ENCODE data around the gene NCOA1. TPM values are rescaled to one million over a fixed set of nuclear protein-coding genes. Genes with fewer than 3 reads are reported as not detected.

Gene NCOA1
- polyA plus RNA-seq, 1 donor from 2014 or later, result 8.7 TPM

DNA sequence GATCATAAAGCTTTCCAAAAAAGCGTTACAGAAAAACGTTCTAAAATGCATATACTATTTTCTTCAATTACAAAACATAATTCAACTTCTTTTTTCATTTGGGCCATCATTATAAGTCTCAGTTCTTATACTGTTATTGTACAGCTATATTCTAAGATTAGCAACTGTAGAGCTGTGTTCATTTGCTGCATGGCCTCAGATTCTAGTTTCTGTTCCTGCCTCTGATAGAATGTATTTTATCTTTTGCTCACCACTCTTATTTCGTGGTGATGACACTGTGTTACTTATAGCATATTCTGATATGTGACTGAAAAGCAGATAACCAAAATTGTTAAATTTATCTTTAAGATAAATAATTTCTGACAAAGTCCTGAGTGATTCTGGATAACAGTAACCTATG is 234.9 kb downstream of the NCOA1 start:
- H3K27ac Mint-ChIP-seq, result no peak overlapping the region
- H3K27me3 Mint-ChIP-seq, result no peaks in the 10 kb centered on the region
- peaks cover 11% of the 10 kb centered on the region for H3K36me3 Mint-ChIP-seq
- H3K4me1 Mint-ChIP-seq, result peaks cover 9 to 12% (median 11%) of the 10 kb centered on the region in 3 donors
- no peak overlapping the region for H3K4me3 Mint-ChIP-seq
- no peaks in the 10 kb centered on the region for H3K9me3 Mint-ChIP-seq

GRCh38 chr2:24730481-24730880 is 239.4 kb downstream of the NCOA1 start:
- Mint-ChIP-seq H3K27ac (no peak overlapping the region), H3K27me3 (no peaks in the 10 kb centered on the region), H3K9me3 (no peaks in the 10 kb centered on the region), H3K36me3 (peaks cover 12% of the 10 kb centered on the region), H3K4me1 (no peaks in the 10 kb centered on the region), H3K4me3 (no peak overlapping the region)

DNA sequence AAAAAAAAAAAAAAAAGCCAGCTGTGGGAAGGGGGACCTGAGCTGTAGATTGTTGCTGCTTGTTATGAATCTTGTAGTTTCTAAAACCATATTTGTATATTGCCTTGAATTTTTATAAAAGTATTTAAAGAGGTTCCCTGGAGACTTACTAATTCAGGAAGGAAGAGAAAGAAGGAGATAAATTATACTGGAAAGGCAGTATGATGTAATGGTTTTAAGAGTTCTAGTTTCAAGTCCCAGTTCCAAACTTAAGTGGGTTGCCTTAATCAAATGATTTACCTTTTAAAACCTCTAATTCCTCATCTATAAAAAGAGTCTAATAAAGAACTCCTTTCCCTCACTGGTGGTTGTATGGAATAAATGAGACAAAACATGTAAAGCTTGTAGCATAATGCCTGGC is 240.0 kb downstream of the NCOA1 start:
- Mint-ChIP-seq H3K4me3 (no peak overlapping the region), H3K27ac (no peak overlapping the region), H3K9me3 (no peaks in the 10 kb centered on the region), H3K4me1 (no peaks in the 10 kb centered on the region), H3K27me3 (no peaks in the 10 kb centered on the region), H3K36me3 (peaks cover 12% of the 10 kb centered on the region)

DNA sequence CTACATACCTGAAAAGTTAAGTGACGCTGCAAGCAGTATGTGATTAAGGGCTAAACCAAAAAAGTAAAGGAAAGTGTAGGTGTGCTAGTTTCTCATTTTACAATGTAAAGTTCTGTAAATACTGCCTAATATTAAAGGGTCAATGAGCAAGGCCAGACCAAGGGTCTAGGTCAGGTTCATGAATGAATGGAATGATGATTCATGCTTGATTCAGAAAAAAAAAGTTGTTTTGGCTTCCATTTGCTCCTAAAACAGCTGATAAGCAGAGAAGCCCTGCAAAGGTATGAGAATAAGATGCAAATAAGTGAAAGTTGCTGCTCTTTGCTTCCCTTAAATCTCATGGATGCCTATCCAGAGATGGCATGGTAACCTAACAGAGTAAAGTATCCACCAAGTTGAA is 240.9 kb downstream of the NCOA1 start:
- H3K9me3 Mint-ChIP-seq, result no peaks in the 10 kb centered on the region
- H3K27me3 Mint-ChIP-seq, result no peaks in the 10 kb centered on the region
- no peaks in the 10 kb centered on the region for H3K4me1 Mint-ChIP-seq
- no peak overlapping the region for H3K4me3 Mint-ChIP-seq
- H3K27ac Mint-ChIP-seq, result no peak overlapping the region
- H3K36me3 Mint-ChIP-seq, result peaks cover 13% of the 10 kb centered on the region

DNA sequence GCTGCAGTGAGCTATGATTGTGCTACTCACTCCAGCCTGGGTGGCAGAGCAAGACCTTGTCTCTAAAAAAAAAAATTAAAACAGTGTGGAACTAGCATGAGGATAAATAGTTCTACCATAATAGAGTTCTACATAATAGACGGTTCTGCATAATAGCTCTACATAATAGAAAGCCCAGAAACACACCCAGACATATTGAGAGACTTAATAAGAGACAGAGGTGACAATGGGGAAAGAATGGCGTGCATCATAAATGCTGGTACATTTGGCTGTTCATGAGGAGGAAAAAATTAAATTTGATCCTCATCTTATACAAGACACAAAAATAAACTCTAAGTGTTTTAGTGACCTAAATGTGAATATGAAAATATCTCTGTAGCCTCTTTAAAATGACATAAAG is 243.7 kb downstream of the NCOA1 start:
- Mint-ChIP-seq H3K27me3 (no peaks in the 10 kb centered on the region), H3K4me3 (no peak overlapping the region), H3K4me1 (no peaks in the 10 kb centered on the region), H3K36me3 (peaks cover 7% of the 10 kb centered on the region), H3K9me3 (no peaks in the 10 kb centered on the region), H3K27ac (no peak overlapping the region)

DNA sequence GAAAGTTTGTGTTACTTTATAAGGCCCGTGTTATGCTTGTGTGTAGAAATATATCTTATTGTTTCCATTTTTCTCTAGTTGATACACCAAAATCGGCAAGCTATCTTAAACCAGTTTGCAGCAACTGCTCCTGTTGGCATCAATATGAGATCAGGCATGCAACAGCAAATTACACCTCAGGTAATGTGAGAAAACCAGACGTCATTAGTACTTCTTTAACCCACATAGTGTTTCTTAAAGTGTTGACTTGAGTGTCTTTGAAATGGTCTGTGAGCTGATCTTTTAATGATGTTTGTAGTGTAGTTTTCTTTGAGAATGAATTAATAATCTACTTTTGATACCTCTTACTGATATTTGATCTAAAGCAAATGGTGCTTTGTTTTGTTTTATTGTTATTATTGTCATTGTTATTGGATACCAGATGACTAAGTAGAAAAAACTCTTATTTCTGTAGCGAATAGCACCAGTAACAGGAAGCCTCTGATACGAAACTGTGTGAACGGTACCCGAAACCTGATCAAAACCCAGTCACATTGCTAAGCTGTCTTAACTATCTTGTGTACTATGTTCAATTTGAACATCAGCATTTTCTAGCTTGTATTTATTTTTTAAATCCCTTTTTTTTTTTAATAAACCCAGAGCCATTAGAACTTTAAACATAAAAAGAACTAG is 248.4 kb downstream of the NCOA1 start:
- Mint-ChIP-seq H3K36me3 (peaks cover 10% of the 10 kb centered on the region), H3K9me3 (no peaks in the 10 kb centered on the region), H3K27ac (peak overlapping the region in 1 of 3 donors; percentile 51), H3K4me1 (no peaks in the 10 kb centered on the region), H3K27me3 (no peaks in the 10 kb centered on the region), H3K4me3 (no peak overlapping the region)

DNA sequence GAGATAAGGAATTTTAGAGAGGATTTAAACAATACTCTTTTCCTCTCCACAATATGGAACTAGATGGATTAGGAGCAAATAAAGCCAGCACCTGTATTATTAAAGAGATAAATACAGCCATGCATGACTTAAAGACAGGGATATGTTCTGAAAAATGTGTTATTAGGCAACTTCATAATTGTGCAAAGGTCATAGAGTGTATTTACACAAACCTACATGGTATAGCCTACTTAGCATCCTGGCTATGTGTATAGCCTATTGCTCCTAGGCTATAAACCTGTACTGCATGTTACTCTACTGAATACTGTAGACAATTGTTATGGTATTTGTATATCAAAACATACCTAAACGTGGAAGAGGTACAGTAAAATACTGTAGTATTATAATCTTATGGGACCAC is 249.1 kb downstream of the NCOA1 start:
- no peaks in the 10 kb centered on the region for H3K4me1 Mint-ChIP-seq
- no peak overlapping the region for H3K4me3 Mint-ChIP-seq
- no peak overlapping the region for H3K27ac Mint-ChIP-seq
- no peaks in the 10 kb centered on the region for H3K9me3 Mint-ChIP-seq
- no peaks in the 10 kb centered on the region for H3K27me3 Mint-ChIP-seq
- peaks cover 10% of the 10 kb centered on the region for H3K36me3 Mint-ChIP-seq

GRCh38 chr2:24742730-24743129 is 251.7 kb downstream of the NCOA1 start:
- H3K27ac Mint-ChIP-seq, result no peak overlapping the region
- peaks cover 12% of the 10 kb centered on the region for H3K36me3 Mint-ChIP-seq
- no peaks in the 10 kb centered on the region for H3K9me3 Mint-ChIP-seq
- no peak overlapping the region for H3K4me3 Mint-ChIP-seq
- H3K27me3 Mint-ChIP-seq, result no peaks in the 10 kb centered on the region
- H3K4me1 Mint-ChIP-seq, result peaks cover 0 to 5% (median 4%) of the 10 kb centered on the region in 3 donors

- H3K4me3 Mint-ChIP-seq, result no peak overlapping the region
- no peak overlapping the region for H3K27ac Mint-ChIP-seq
- H3K4me1 Mint-ChIP-seq, result peaks cover 0 to 5% (median 4%) of the 10 kb centered on the region in 3 donors
- H3K27me3 Mint-ChIP-seq, result no peaks in the 10 kb centered on the region
- peaks cover 12% of the 10 kb centered on the region for H3K36me3 Mint-ChIP-seq
- H3K9me3 Mint-ChIP-seq, result no peaks in the 10 kb centered on the region
Observed at GRCh38 chr2:24743924-24744323, 252.9 kb downstream of the NCOA1 start.

DNA sequence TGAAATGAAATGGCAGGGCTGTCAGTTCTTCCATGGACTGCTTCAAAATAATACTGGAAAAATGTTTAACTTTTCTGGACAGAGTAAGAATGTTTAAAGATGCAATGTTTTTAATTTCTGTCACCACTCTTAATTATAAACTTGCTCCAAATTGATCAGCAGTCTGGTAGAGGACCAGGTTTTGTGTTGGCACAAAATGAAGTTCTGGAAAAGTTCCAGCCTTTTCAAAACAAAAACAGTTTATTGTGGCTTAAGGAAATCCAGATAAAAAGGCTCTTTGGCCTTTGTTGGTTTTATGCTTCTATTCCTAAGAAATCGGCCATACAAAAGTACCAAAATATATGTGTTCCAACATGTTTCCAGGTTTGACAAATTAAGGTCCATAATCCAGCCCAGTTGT is 253.3 kb downstream of the NCOA1 start:
- H3K27ac Mint-ChIP-seq, result no peak overlapping the region
- no peaks in the 10 kb centered on the region for H3K27me3 Mint-ChIP-seq
- no peak overlapping the region for H3K4me3 Mint-ChIP-seq
- peaks cover 0 to 5% (median 4%) of the 10 kb centered on the region in 3 donors for H3K4me1 Mint-ChIP-seq
- H3K9me3 Mint-ChIP-seq, result no peaks in the 10 kb centered on the region
- H3K36me3 Mint-ChIP-seq, result peaks cover 12% of the 10 kb centered on the region

GRCh38 chr2:24745825-24746224 is 254.8 kb downstream of the NCOA1 start:
- H3K27me3 Mint-ChIP-seq, result no peaks in the 10 kb centered on the region
- H3K9me3 Mint-ChIP-seq, result no peaks in the 10 kb centered on the region
- peaks cover 2 to 7% (median 5%) of the 10 kb centered on the region in 3 donors for H3K4me1 Mint-ChIP-seq
- no peak overlapping the region for H3K27ac Mint-ChIP-seq
- H3K36me3 Mint-ChIP-seq, result peaks cover 11% of the 10 kb centered on the region
- H3K4me3 Mint-ChIP-seq, result no peak overlapping the region

DNA sequence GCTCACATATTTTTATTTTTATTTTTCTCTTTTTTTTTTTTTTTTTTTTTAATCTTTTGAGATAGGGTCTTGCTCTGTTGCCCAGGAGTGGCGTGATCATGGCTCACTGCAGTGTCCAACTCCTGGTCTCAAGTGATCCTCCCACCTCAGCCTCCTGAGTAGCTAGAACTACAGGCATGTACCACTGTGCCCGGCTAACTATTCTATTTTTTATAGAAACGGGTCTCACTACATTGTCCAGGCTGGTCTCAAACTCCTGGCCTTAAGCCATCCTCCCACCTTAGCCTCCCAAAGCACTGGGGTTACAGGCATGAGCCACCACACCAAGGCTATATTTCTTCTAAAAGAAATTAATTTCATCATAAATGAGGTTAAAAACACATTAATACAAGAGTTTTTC is 256.2 kb downstream of the NCOA1 start:
- Mint-ChIP-seq H3K4me3 (no peak overlapping the region), H3K27ac (no peak overlapping the region), H3K9me3 (no peaks in the 10 kb centered on the region), H3K4me1 (peaks cover 2 to 7% (median 5%) of the 10 kb centered on the region in 3 donors), H3K36me3 (peaks cover 9% of the 10 kb centered on the region), H3K27me3 (no peaks in the 10 kb centered on the region)

GRCh38 chr2:24749069-24749691 is 258.1 kb downstream of the NCOA1 start:
- Mint-ChIP-seq H3K27me3 (no peaks in the 10 kb centered on the region), H3K27ac (no peak overlapping the region), H3K9me3 (no peaks in the 10 kb centered on the region), H3K4me3 (no peak overlapping the region), H3K4me1 (peaks cover 2 to 7% (median 5%) of the 10 kb centered on the region in 3 donors), H3K36me3 (peaks cover 7% of the 10 kb centered on the region)

- Mint-ChIP-seq H3K36me3 (peaks cover 6% of the 10 kb centered on the region), H3K27ac (peak overlapping the region in 2 of 3 donors; percentile 61 to 67), H3K27me3 (no peaks in the 10 kb centered on the region), H3K9me3 (no peaks in the 10 kb centered on the region), H3K4me3 (no peak overlapping the region), H3K4me1 (peaks cover 0 to 5% (median 2%) of the 10 kb centered on the region in 3 donors)
Observed at GRCh38 chr2:24754985-24755705, 264.1 kb downstream of the NCOA1 start.

- peaks cover 11% of the 10 kb centered on the region for H3K36me3 Mint-ChIP-seq
- H3K4me3 Mint-ChIP-seq, result no peak overlapping the region
- H3K9me3 Mint-ChIP-seq, result no peaks in the 10 kb centered on the region
- no peaks in the 10 kb centered on the region for H3K27me3 Mint-ChIP-seq
- H3K27ac Mint-ChIP-seq, result no peak overlapping the region
- H3K4me1 Mint-ChIP-seq, result peaks cover 0 to 2% (median 0%) of the 10 kb centered on the region in 3 donors
Observed at GRCh38 chr2:24756789-24757188, 265.7 kb downstream of the NCOA1 start.

All from IgD-negative memory B cell (primary cell).